ENCODE data around the gene CBX4. TPM values are rescaled to one million over a fixed set of nuclear protein-coding genes. Genes with fewer than 3 reads are reported as not detected.

Gene CBX4
- total and polyA plus RNA-seq, 2 of the 13 experiments (the other 11 are each of a cell fraction or from before 2014, with no cell fraction given) = 25.8 to 50.8 TPM

GRCh38 chr17:79861413-79862216 lies 22.4 kb upstream of the CBX4 start (continued):
- TF ChIP-seq, protein P1, sequence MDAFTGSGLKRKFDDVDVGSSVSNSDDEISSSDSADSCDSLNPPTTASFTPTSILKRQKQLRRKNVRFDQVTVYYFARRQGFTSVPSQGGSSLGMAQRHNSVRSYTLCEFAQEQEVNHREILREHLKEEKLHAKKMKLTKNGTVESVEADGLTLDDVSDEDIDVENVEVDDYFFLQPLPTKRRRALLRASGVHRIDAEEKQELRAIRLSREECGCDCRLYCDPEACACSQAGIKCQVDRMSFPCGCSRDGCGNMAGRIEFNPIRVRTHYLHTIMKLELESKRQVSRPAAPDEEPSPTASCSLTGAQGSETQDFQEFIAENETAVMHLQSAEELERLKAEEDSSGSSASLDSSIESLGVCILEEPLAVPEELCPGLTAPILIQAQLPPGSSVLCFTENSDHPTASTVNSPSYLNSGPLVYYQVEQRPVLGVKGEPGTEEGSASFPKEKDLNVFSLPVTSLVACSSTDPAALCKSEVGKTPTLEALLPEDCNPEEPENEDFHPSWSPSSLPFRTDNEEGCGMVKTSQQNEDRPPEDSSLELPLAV (CRISPR knock-in tag; conservative IDR thresholded peaks at IDR 0.05; ENCODE audit: low read depth) = no peak
- TF ChIP-seq PAWR (CRISPR knock-in tag; IDR thresholded peaks at IDR 0.05; ENCODE audit: borderline replicate concordance) (no peak), THAP7 (CRISPR knock-in tag; IDR thresholded peaks at IDR 0.05) (no peak), ZNF101 (CRISPR knock-in tag; IDR thresholded peaks at IDR 0.05; ENCODE audit: borderline replicate concordance, low read depth) (no peak), CEBPB (IDR thresholded peaks at IDR 0.05; ENCODE audit: borderline replicate concordance, low read depth, low read length) (peak; percentile 85), ZNF547 (CRISPR knock-in tag; IDR thresholded peaks at IDR 0.05) (0 out of 2 replicates have a peak, but pooled peaks have one; percentile 25), SUZ12 (IDR thresholded peaks at IDR 0.05; ENCODE audit: low read depth, low read length) (no peak), NFYB (CRISPR knock-in tag; IDR thresholded peaks at IDR 0.05) (no peak), NFE2L1 (CRISPR knock-in tag; IDR thresholded peaks at IDR 0.05; ENCODE audit: borderline replicate concordance) (0 out of 2 replicates have a peak, but pooled peaks have one; percentile 19), GLI4 (CRISPR knock-in tag; IDR thresholded peaks at IDR 0.05; ENCODE audit: borderline replicate concordance) (no peak), SALL2 (CRISPR knock-in tag; IDR thresholded peaks at IDR 0.05) (no peak), GZF1 (CRISPR knock-in tag; IDR thresholded peaks at IDR 0.05) (no peak), ZFP62 (CRISPR knock-in tag; IDR thresholded peaks at IDR 0.05) (no peak), HNRNPUL1 (IDR thresholded peaks at IDR 0.05; ENCODE audit: low read depth, low read length) (no peak), ZNF614 (CRISPR knock-in tag; IDR thresholded peaks at IDR 0.05; ENCODE audit: borderline replicate concordance) (no peak), ZBTB38 (CRISPR knock-in tag; IDR thresholded peaks at IDR 0.05) (no peak), ZNF350 (CRISPR knock-in tag; IDR thresholded peaks at IDR 0.05; ENCODE audit: borderline replicate concordance, low read depth) (no peak), AGO2 (optimal IDR thresholded peaks at IDR 0.05; ENCODE audit: low read depth, low read length) (no peak), ZNF383 (CRISPR knock-in tag; IDR thresholded peaks at IDR 0.05; ENCODE audit: borderline replicate concordance) (no peak), U2AF1 (optimal IDR thresholded peaks at IDR 0.05; ENCODE audit: low read depth, low read length) (no peak), ZNF709 (CRISPR knock-in tag; IDR thresholded peaks at IDR 0.05) (no peak), FIP1L1 (IDR thresholded peaks at IDR 0.05; ENCODE audit: borderline replicate concordance, insufficient read depth, low read depth, low read length) (no peak), CCDC6 (CRISPR knock-in tag; IDR thresholded peaks at IDR 0.05) (no peak)
- TF ChIP-seq, protein P2, sequence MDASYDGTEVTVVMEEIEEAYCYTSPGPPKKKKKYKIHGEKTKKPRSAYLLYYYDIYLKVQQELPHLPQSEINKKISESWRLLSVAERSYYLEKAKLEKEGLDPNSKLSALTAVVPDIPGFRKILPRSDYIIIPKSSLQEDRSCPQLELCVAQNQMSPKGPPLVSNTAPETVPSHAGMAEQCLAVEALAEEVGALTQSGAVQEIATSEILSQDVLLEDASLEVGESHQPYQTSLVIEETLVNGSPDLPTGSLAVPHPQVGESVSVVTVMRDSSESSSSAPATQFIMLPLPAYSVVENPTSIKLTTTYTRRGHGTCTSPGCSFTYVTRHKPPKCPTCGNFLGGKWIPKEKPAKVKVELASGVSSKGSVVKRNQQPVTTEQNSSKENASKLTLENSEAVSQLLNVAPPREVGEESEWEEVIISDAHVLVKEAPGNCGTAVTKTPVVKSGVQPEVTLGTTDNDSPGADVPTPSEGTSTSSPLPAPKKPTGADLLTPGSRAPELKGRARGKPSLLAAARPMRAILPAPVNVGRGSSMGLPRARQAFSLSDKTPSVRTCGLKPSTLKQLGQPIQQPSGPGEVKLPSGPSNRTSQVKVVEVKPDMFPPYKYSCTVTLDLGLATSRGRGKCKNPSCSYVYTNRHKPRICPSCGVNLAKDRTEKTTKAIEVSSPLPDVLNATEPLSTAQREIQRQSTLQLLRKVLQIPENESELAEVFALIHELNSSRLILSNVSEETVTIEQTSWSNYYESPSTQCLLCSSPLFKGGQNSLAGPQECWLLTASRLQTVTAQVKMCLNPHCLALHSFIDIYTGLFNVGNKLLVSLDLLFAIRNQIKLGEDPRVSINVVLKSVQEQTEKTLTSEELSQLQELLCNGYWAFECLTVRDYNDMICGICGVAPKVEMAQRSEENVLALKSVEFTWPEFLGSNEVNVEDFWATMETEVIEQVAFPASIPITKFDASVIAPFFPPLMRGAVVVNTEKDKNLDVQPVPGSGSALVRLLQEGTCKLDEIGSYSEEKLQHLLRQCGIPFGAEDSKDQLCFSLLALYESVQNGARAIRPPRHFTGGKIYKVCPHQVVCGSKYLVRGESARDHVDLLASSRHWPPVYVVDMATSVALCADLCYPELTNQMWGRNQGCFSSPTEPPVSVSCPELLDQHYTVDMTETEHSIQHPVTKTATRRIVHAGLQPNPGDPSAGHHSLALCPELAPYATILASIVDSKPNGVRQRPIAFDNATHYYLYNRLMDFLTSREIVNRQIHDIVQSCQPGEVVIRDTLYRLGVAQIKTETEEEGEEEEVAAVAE (CRISPR knock-in tag; IDR thresholded peaks at IDR 0.05; ENCODE audit: borderline replicate concordance) = no peak
